DND-41 (cell line): ENCODE data around the gene GNAI2.

Experiments
- CTCF ChIP-seq: IDR thresholded peaks from 2 replicates; pipeline ENCODE4 v1.5.1; 2012; ENCODE audit warnings: borderline replicate concordance, low read length, moderate library complexity, mild to moderate bottlenecking; ENCODE audit not compliant: poor library complexity, severe bottlenecking; ENCODE audit errors: extremely low read depth
- EZH2 ChIP-seq: IDR thresholded peaks from 3 replicates; pipeline ENCODE4 v1.6.1; 2012; ENCODE audit warnings: borderline replicate concordance, low read depth, mild to moderate bottlenecking, moderate library complexity, low read length, inconsistent platforms; ENCODE audit not compliant: severe bottlenecking

- TF ChIP-seq CTCF (no peak), EZH2 (no peak)
These were observed 37.7 kb downstream of the GNAI2 start for GRCh38 chr3:50273689-50274065.
